SK-N-SH (cell line): ENCODE measurements around the gene VSIG10L2. TPM values are rescaled to one million over a fixed set of nuclear protein-coding genes. Genes with fewer than 3 reads are reported as not detected.

Experiments
- CTCF ChIA-PET: fragments of 300-600, 350-600 bp; formaldehyde crosslinking; extraction: SDS; loops from one replicate; lab custom pipeline; 2021; lab: Yijun Ruan, JAX
- POLR2A ChIA-PET: fragments of 350-600 bp; sonication (Branson Sonifier 250); formaldehyde crosslinking; extraction: SDS; loops from one replicate; lab custom pipeline; 2020; ENCODE audit warnings: antibody characterized with exemption, inconsistent platforms; lab: Yijun Ruan, JAX
- DNase-seq: peaks from one replicate; pipeline ENCODE4 v3.0.0; 2012
- H2AFZ ChIP-seq: fragments of 200-600 bp; sonication (generic); 2 replicates; pipeline ENCODE4 v1.8.1; 2016; ENCODE audit warnings: antibody characterized with exemption, mild to moderate bottlenecking, low read depth
- H3F3A ChIP-seq: fragments of 200-600 bp; sonication (generic); replicated peaks from 2 replicates; pipeline ENCODE3; 2016; ENCODE audit warnings: antibody characterized with exemption, mild to moderate bottlenecking; ENCODE audit not compliant: insufficient read depth
- H3K27ac ChIP-seq, 2 experiments: fragments of 200-500 bp in 1 of 2; fragments of 200-600 bp in 1 of 2; sonication (Bioruptor generic) in 1 of 2; sonication (generic), shearing (Covaris generic) in 1 of 2; 2 replicates each; pipeline versions ENCODE4 v1.5.1 to v1.6.1; 2014 to 2016; ENCODE audit warnings: low read depth in 2 of 2, inconsistent platforms in 1 of 2, low read length in 1 of 2, mild to moderate bottlenecking in 1 of 2, mixed read lengths in 1 of 2
- H3K27me3 ChIP-seq: fragments of 200-600 bp; sonication (generic), shearing (Covaris generic); 2 replicates; pipeline ENCODE4 v1.6.1; 2016; ENCODE audit warnings: mixed run types; ENCODE audit not compliant: insufficient read depth
- H3K36me3 ChIP-seq, 2 experiments: fragments of 200-500 bp in 1 of 2; fragments of 200-600 bp in 1 of 2; sonication (Bioruptor generic) in 1 of 2; sonication (generic) in 1 of 2; replicated peaks in 1 of 2; 2 replicates each; pipeline versions ENCODE3 to v1.5.1; 2014 to 2016; ENCODE audit warnings: low read length in 1 of 2, mild to moderate bottlenecking in 1 of 2; ENCODE audit not compliant: insufficient read depth in 2 of 2, control insufficient read depth in 1 of 2
- H3K4me1 ChIP-seq, 2 experiments: fragments of 200-500 bp in 1 of 2; fragments of 200-600 bp in 1 of 2; sonication (Bioruptor generic) in 1 of 2; sonication (generic), shearing (Covaris generic) in 1 of 2; 2 replicates each; pipeline versions ENCODE4 v1.5.1 to v1.6.1; 2014 to 2016; ENCODE audit warnings: low read depth in 1 of 2, low read length in 1 of 2, mixed run types in 1 of 2; ENCODE audit not compliant: insufficient read depth in 2 of 2, control insufficient read depth in 1 of 2
- H3K4me2 ChIP-seq: fragments of 200-600 bp; sonication (generic), shearing (Covaris generic); 2 replicates; pipeline ENCODE4 v1.6.1; 2017; ENCODE audit warnings: mixed run types
- H3K4me3 ChIP-seq, 2 experiments: fragments of 200-500 bp in 1 of 2; fragments of 200-600 bp in 1 of 2; sonication (Bioruptor generic) in 1 of 2; sonication (generic), shearing (Covaris generic) in 1 of 2; 2 replicates each; pipeline versions ENCODE4 v1.5.1 to v1.8.1; 2014 to 2016; ENCODE audit warnings: low read depth in 2 of 2, inconsistent platforms in 1 of 2, low read length in 1 of 2, mild to moderate bottlenecking in 1 of 2, mixed read lengths in 1 of 2, moderate library complexity in 1 of 2
- H3K79me2 ChIP-seq: fragments of 200-600 bp; sonication (generic); 2 replicates; pipeline ENCODE4 v1.8.1; 2017; ENCODE audit warnings: mild to moderate bottlenecking; ENCODE audit not compliant: insufficient read depth
- H3K9ac ChIP-seq: fragments of 200-600 bp; sonication (generic); 2 replicates; pipeline ENCODE4 v1.6.1; 2017; ENCODE audit warnings: mixed run types
- H3K9me2 ChIP-seq: fragments of 200-600 bp; sonication (generic); 2 replicates; pipeline ENCODE4 v1.6.1; 2017; ENCODE audit warnings: mixed run types
- H3K9me3 ChIP-seq: fragments of 200-600 bp; sonication (generic); 2 replicates; pipeline ENCODE4 v1.6.1; 2017; ENCODE audit warnings: mixed run types, mild to moderate bottlenecking, moderate library complexity
- H4K20me1 ChIP-seq: fragments of 200-600 bp; sonication (generic); 2 replicates; pipeline ENCODE4 v1.6.1; 2017; ENCODE audit warnings: mild to moderate bottlenecking, mixed run types; ENCODE audit not compliant: insufficient read depth
- CTCF ChIP-seq: fragments of 200-600 bp; sonication (generic); IDR thresholded peaks from 2 replicates; pipeline ENCODE4 v1.6.1; 2017; ENCODE audit warnings: antibody characterized with exemption, mild to moderate bottlenecking, moderate library complexity
- EZH2phosphoT487 ChIP-seq: fragments of 200-600 bp; sonication (generic); IDR thresholded peaks from 2 replicates; pipeline ENCODE4 v1.6.1; 2017; ENCODE audit warnings: low read depth, mixed run types, mild to moderate bottlenecking, antibody characterized with exemption, moderate library complexity, borderline replicate concordance
- FOSL2 ChIP-seq: IDR thresholded peaks from 2 replicates; pipeline ENCODE4 v1.4.0; 2012; ENCODE audit warnings: low read depth, mild to moderate bottlenecking, moderate library complexity, borderline replicate concordance
- FOXJ3 ChIP-seq: sonication (generic); formaldehyde crosslinking; IDR thresholded peaks from 2 replicates; pipeline ENCODE4 v1.5.1; 2020; ENCODE audit warnings: mild to moderate bottlenecking, missing genetic modification reagents
- FOXM1 ChIP-seq: IDR thresholded peaks from 2 replicates; pipeline ENCODE4 v1.4.0; 2012; ENCODE audit warnings: low read depth, mild to moderate bottlenecking
- GABPA ChIP-seq: IDR thresholded peaks from 2 replicates; pipeline ENCODE4 v1.4.0; 2012; ENCODE audit warnings: low read depth, mild to moderate bottlenecking
- JUND ChIP-seq: IDR thresholded peaks from 2 replicates; pipeline ENCODE4 v1.4.0; 2012
- NFIC ChIP-seq: IDR thresholded peaks from 2 replicates; pipeline ENCODE4 v1.4.0; 2012; ENCODE audit warnings: borderline replicate concordance
- NRF1 ChIP-seq: IDR thresholded peaks from 2 replicates; pipeline ENCODE4 v1.6.1; 2012; ENCODE audit warnings: low read depth, mild to moderate bottlenecking, low read length
- REST ChIP-seq: IDR thresholded peaks from 2 replicates; pipeline ENCODE4 v1.6.1; 2012; ENCODE audit warnings: mild to moderate bottlenecking, low read depth, low read length, moderate library complexity
- RFX5 ChIP-seq: IDR thresholded peaks from 2 replicates; pipeline ENCODE4 v1.6.1; 2012; ENCODE audit warnings: mild to moderate bottlenecking, improper control_type of control experiment, low read length
- RXRA ChIP-seq: IDR thresholded peaks from 2 replicates; pipeline ENCODE4 v1.4.0; 2012; ENCODE audit warnings: low read depth, mild to moderate bottlenecking, borderline replicate concordance
- SIN3A ChIP-seq: IDR thresholded peaks from 2 replicates; pipeline ENCODE4 v1.6.1; 2012; ENCODE audit warnings: low read depth, mild to moderate bottlenecking, low read length, moderate library complexity, borderline replicate concordance
- SMC3 ChIP-seq: IDR thresholded peaks from 2 replicates; pipeline ENCODE4 v1.6.1; 2012; ENCODE audit warnings: low read depth, low read length, improper control_type of control experiment
- TCF12 ChIP-seq: IDR thresholded peaks from 2 replicates; pipeline ENCODE4 v1.4.0; 2012
- TEAD4 ChIP-seq: IDR thresholded peaks from 2 replicates; pipeline ENCODE4 v1.4.0; 2012; ENCODE audit warnings: mild to moderate bottlenecking, borderline replicate concordance; ENCODE audit not compliant: insufficient read depth
- USF1 ChIP-seq: IDR thresholded peaks from 2 replicates; pipeline ENCODE4 v1.4.0; 2012; ENCODE audit warnings: low read depth, borderline replicate concordance
- WGBS: methylation state at CpG from one replicate; pipeline ENCODE4 v1.1.6; 2017; ENCODE audit warnings: low lambda C conversion rate; 5-methylcytosine and 5-hydroxymethylcytosine counted together
- polyA plus RNA-seq, 3 experiments: library from polyadenylated mRNA; depleted of rRNA; stranded (reverse); fragments of >200 nt; gene quantifications; 2 replicates each; pipeline ENCODE4 v1.2.3, GENCODE V29; 2012
- TF ChIP-seq, protein P1 (sequence below): IDR thresholded peaks from 2 replicates; pipeline ENCODE4; 2012

Gene VSIG10L2
- polyA plus RNA-seq, 1 of the 3 experiments (the other 2 are of a cell fraction): 0.02 TPM

DNA sequence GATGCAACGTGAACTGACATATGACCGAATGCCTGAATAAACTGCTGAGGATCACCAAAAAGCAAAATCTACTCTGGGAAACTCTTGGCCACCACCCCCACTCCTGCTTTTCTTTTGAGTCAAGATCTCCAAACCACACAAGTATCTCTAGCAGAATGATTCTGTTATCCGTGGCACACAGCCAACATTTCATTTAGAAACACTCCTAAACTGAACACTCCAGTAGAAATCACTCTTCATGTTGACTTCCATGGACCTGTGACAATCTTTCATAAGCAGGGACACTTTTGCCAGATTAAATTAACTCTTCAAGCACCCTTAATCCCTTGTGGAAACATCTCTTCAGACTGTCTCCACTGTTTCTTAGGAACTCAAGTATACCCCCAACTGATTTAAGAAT is 44.4 kb downstream of the VSIG10L2 start:
- WGBS: 80% methylated on average over 3 of the region's 3 CpGs
- peak overlapping the region; percentile 45; the same call in 1 of the 2 replicates for H3K4me2 ChIP-seq
- CTCF ChIA-PET: no interaction called here

DNA sequence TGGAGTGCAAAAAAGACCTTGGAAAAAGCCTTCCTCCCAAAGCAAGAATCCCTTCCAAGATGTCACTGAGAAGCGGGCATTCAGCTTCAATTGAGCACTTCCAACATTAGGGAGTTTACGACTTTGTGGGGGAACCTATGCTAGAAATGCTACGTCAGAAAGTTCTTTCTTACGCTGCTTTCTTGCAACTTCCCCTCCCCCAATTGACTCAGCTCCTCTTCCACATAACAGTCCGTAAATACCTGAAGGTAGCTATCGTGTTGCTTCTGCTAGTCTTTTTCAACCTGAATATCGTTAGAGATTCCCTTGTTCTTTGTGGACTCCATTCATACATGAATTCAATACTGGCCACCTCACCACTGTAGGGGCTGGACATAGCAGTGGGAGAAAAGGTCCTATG is 47.0 kb downstream of the VSIG10L2 start:
- H3K4me3 ChIP-seq: no peak overlapping the region
- no peaks in the 10 kb centered on the region for H3K79me2 ChIP-seq
- no peaks in the 10 kb centered on the region for H3F3A ChIP-seq
- no peak overlapping the region for H2AFZ ChIP-seq
- no peaks in the 10 kb centered on the region for H3K27me3 ChIP-seq
- TF ChIP-seq RXRA (no peak), JUND (no peak), SMC3 (no peak), TCF12 (no peak), REST (no peak), RFX5 (no peak), EZH2phosphoT487 (no peak), NRF1 (no peak), USF1 (no peak), FOSL2 (no peak), TEAD4 (no peak), CTCF (no peak), FOXM1 (no peak), GABPA (no peak), SIN3A (no peak)
- TF ChIP-seq, protein P1, sequence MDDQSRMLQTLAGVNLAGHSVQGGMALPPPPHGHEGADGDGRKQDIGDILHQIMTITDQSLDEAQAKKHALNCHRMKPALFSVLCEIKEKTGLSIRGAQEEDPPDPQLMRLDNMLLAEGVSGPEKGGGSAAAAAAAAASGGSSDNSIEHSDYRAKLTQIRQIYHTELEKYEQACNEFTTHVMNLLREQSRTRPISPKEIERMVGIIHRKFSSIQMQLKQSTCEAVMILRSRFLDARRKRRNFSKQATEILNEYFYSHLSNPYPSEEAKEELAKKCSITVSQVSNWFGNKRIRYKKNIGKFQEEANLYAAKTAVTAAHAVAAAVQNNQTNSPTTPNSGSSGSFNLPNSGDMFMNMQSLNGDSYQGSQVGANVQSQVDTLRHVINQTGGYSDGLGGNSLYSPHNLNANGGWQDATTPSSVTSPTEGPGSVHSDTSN: no peak
- CTCF ChIA-PET: interaction anchor here (1.3 to 1.7 kb wide), 2 partner anchors 10 to 39 kb away, joined by 3 to 4 read pairs; no protein-coding TSS in a partner anchor
- H3K27ac ChIP-seq: no peak overlapping the region
- DNase-seq: no peak
- POLR2A ChIA-PET: no interaction called here
- peaks cover 0 to 24% of the 10 kb centered on the region in 2 experiments for H3K36me3 ChIP-seq
- peaks cover 4 to 13% of the 10 kb centered on the region in 2 experiments for H3K4me1 ChIP-seq
- 97% methylated on average over 7 of the region's 7 CpGs for WGBS
- no peak overlapping the region for H3K9ac ChIP-seq
- no peak overlapping the region for H3K4me2 ChIP-seq
- H4K20me1 ChIP-seq: no peaks in the 10 kb centered on the region
- H3K9me2 ChIP-seq: no peaks in the 10 kb centered on the region
- H3K9me3 ChIP-seq: no peaks in the 10 kb centered on the region

More for the DNA sequence above, 44.4 kb downstream of the VSIG10L2 start:
- Histone ChIP-seq H3K4me1 (peaks cover 4 to 13% of the 10 kb centered on the region in 2 experiments), H3K79me2 (no peaks in the 10 kb centered on the region), H3K9me2 (no peaks in the 10 kb centered on the region), H2AFZ (no peak overlapping the region), H3K27me3 (no peaks in the 10 kb centered on the region)
- peak; percentile 66 for TF ChIP-seq NFIC
- no peak for TF ChIP-seq GABPA
- no peak for TF ChIP-seq FOXJ3 (CRISPR knock-in tag)
- TF ChIP-seq, all 33 proteins: peak for 1
- Histone ChIP-seq H3K9me3 (no peaks in the 10 kb centered on the region), H3K27ac (peak overlapping the region in 1 of 2 experiments; percentile 10; a peak in 1 of 4 replicates), H3K36me3 (peaks cover 0 to 20% of the 10 kb centered on the region in 2 experiments), H4K20me1 (no peaks in the 10 kb centered on the region), H3F3A (no peaks in the 10 kb centered on the region), H3K4me3 (no peak overlapping the region), H3K9ac (no peak overlapping the region)
- POLR2A ChIA-PET: no interaction called here
- no peak for DNase-seq
